ENCODE measurements around the gene ANXA2R.

GRCh38 chr5:43007246-43007910 is 32.7 kb downstream of the ANXA2R start:
- peak; percentile 27 for TF ChIP-seq TAF1 (IDR thresholded peaks at IDR 0.05; ENCODE audit: low read depth)
- TF ChIP-seq POLR2AphosphoS5 (IDR thresholded peaks at IDR 0.05): peak; percentile 25
- TF ChIP-seq CTCF (IDR thresholded peaks at IDR 0.05; ENCODE audit: poor library complexity, severe bottlenecking): no peak
- TF ChIP-seq REST (IDR thresholded peaks at IDR 0.05; ENCODE audit: borderline replicate concordance): no peak
- TF ChIP-seq MXI1 (conservative IDR thresholded peaks at IDR 0.05; ENCODE audit: poor library complexity, severe bottlenecking): no peak
- no peak for TF ChIP-seq EP300 (conservative IDR thresholded peaks at IDR 0.05; ENCODE audit: poor library complexity, severe bottlenecking)
- TF ChIP-seq SMC3 (conservative IDR thresholded peaks at IDR 0.05; ENCODE audit: poor library complexity): no peak
- no peak for TF ChIP-seq RAD21 (conservative IDR thresholded peaks at IDR 0.05)

Measured in neural cell (in vitro differentiated cells).